Measurements from ENCODE around the gene SLC4A11.

SLC4A11 gene

GRCh38 chr20:3246682-3247081, 7.7 kb upstream of the SLC4A11 start:
- no peak for DNase-seq (ENCODE audit: low spot score)

DNA sequence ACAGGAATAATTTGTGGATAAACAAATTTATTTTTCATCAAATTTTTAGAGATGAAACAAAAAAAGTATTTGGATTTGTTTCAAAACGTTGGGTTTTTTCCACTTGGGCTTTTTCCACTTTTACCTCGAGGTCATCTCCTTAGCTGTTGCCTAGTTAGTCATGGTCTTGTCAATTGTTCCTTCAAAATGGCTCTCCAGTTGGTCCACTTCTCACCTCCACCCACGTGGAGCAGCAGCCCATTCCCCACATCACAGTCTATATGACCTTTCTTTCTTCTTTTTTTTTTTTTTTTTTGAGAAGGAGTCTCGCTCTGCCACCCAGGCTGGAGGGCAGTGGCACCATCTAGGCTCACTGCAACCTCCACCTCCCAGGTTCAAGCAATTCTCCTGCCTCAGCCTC, 6.7 kb upstream of the SLC4A11 start:
- no peak for DNase-seq (ENCODE audit: low spot score)

- no peak for DNase-seq (ENCODE audit: low spot score)
Measured at GRCh38 chr20:3245156-3245555, 6.2 kb upstream of the SLC4A11 start.

DNA sequence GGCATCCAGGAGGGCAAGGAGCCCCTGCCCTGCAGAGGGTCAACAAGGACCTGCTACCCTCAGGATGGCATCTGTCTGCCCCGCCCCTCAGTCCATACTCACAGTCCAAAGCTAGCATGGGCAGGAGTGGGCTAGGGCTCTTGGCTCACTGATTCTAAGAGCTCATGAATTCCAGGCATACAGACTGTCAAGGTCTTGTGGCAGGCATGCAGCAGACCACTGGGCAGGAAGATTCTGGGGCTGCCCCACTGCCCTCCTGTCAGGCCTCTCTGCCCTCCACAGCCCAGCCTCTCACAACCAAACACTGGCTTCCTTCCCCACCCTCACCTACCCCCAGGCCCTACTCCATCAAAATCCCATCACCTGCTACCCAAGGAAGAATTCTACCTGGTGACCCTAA, 5.6 kb upstream of the SLC4A11 start:
- no peak for DNase-seq (ENCODE audit: low spot score)

GRCh38 chr20:3243718-3244358, 4.8 kb upstream of the SLC4A11 start:
- DNase-seq (ENCODE audit: low spot score), result no peak

DNA sequence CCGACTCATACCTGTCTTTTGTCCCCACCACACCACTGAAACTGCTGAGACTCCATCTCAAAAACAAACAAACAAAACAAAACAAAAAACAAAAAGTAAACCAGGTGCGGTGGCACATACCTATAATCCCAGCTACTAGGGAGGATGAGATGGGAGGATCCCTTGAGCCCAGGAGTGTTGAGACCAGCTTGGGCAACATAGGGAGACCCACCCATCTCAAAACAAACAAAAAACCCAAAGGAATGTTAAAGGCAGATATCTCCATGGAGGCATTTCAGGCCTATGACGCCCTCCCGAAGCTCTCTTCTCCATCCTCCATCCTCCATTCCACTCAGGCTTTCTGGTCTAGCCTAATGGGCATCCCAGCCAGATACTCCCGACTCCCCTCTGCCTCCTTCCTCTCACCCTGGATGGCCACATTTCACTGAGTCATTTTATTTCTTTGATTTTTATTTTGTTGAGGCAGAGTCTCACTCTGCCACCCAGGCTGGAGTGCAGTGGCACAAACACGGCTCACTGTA, 3.2 kb upstream of the SLC4A11 start:
- no peak for DNase-seq (ENCODE audit: low spot score)

GRCh38 chr20:3240776-3241363, 1.9 kb upstream of the SLC4A11 start:
- no peak for DNase-seq (ENCODE audit: low spot score)

DNA sequence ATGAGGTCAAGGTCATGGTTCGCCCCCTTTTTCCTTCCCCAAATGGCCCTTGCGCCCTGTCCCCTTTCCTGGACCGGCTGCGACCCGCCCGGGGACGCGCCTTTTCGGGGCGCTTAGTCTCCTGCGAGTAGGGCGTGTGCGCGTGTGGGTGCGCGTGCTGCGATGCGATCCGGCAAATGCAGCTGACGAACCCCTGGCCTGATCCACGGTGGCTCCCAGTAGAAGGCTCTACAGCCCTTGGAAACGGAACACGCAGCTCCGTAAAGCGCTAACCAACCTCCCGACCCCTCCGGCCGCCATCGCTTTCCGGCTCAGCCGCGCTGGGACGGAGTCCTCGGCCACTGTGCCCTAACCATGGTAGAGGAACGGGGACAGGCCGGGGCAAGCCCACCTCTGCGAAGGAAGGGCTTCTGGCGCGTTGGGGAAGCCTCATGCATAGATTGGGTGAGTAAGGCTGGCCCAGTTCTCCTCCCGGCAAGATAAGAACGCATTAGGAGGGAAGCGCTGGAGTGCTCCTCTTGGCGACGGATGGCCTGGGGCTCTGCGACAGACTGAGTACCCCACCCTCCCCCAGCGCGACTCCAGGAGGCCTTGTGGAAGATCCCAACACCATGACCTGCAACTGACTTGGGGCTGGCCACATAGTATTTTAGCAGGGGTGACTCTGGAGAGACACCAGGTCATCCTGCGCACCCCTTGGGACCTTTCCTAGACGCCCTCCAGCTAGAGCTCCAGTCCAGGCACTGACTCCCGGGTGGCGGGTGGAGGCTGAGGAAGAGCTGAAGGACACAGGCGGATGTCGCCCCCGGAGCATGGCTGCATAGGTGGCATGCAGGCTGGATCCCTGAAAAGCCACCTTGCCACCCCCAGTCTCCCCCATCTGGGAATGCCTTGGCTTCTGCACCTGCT, 1.1 kb upstream of the SLC4A11 start:
- DNase-seq (ENCODE audit: low spot score), result no peak

DNA sequence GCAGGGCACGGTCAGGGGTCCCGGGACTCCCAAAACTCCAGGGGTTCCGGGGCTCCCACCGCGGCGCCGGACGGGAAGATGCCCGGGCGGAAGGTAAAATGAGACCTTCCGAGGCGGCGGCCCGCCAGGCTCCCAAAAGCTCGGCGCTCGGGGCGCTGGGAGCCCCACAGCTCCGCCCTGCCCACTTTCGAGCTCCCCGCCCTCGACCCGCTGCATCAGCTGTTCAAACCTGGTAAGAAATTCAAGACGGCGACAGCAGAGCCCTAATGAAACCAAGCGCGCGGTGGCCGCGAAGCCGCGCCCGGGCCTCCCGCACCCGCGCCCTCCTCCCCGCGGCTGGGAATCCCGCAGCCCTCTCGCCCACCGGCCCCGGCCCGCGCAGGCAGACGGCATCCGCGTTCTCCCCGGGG, 369 bp downstream of the SLC4A11 start:
- DNase-seq (ENCODE audit: low spot score), result no peak

DNA sequence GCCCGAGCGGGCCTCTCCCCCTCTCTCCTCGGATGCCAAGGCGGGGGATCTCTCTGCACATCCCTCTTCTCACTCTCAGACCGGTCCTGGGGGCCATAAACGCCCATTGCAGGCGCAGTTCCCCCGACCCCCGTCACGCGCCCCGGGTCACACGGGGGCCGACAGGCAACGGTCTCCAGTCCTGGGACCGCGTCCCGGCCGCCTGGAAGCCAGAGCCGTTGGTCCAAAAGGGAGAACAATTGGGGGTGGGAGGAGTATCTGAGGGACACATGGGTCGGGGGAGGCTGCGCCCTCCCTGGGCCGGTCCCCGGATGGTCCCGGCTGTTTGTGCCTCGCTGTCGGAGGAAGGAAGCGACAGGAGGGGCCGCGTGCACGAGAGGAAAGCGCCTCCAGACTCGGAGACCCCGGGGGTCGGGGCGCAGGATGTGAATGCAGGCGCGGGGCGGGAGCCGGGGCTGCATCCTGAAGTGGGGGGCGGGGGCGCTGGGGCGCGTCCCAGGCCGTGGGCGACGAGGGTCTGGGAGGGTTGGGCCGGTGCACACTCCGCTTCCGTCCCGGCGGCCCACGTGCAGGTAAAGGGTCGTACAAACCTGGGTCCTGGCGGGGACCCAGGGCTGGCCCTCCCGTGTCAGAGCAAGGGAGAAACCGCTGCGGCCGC, 903 bp downstream of the SLC4A11 start:
- DNase-seq (ENCODE audit: low spot score), result no peak

DNA sequence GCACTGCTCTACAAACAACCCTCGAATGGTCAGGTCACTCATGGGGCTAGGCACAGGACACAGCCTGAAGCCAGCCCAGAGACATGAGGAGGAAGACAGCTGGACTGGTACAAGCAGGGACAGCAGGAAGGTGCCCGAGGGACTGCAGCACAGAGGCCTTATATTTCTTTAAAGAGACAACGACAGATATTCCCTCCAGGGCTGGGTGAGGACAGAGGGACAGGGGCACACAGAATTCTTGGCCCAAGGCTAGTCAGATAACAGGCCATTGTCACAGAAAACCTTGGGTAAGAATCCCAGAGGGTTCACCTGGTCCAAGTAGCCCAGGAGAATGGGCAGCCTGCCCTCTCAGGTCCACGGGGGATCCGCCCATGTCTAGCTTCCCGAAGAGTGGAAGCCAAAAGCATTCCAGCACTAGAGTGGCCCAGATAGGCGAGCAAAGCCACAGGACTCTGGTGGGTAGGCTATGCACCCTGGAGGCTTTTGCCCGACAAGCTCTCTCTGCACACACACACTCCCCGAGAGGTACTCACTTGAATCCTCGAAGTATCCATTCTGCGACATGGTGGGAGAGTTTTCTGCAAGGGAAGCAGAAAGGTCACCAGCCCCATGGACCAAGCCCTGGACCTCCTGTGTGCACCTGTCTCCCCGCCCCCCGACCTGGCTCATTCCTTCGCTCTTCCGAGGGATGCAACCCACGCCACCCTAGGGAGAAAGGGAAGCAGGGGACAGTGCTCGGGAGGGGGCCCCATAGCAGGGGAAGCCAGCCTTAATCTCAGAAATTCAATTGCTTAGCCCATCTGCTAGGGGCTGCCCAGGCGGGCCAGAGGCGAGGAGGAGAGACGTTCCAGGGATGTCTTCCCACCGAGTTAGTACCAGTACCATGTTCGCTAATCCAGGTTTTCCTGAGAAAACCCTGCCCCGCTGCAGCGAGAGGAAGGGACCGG, 1.7 kb downstream of the SLC4A11 start:
- DNase-seq (ENCODE audit: low spot score), result no peak

- DNase-seq (ENCODE audit: low spot score), result peak; percentile 84
Measured at GRCh38 chr20:3235666-3236324, 3.2 kb downstream of the SLC4A11 start.

- no peak for DNase-seq (ENCODE audit: low spot score)
Measured at GRCh38 chr20:3233991-3234498, 4.9 kb downstream of the SLC4A11 start.

GRCh38 chr20:3233131-3233990, 5.6 kb downstream of the SLC4A11 start:
- DNase-seq (ENCODE audit: low spot score), result no peak

- DNase-seq (ENCODE audit: low spot score), result no peak
Measured at GRCh38 chr20:3231889-3232588, 7.0 kb downstream of the SLC4A11 start.

DNA sequence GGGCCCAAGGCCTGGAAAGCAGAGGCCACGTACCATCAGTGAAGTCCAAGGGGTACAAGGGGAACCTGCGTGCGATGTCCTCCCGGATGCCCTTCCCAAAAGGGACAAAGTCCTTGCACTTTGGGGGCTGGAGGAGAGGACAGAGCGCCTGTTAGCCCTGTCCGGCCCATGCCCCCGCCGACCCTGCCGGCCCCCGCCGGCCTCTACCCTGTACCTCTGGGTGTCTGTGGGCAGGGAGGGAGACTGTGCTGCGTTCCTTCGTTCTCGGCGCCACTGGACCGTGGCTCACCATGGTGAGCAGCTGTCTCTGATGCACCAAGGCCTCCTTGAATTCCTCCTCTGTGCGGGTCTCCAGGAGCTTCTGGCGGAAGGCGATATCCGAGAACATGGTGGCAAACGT, 7.9 kb downstream of the SLC4A11 start:
- DNase-seq (ENCODE audit: low spot score), result no peak

GRCh38 chr20:3229798-3230197, 9.2 kb downstream of the SLC4A11 start:
- no peak for DNase-seq (ENCODE audit: low spot score)

GRCh38 chr20:3229158-3229557, 9.8 kb downstream of the SLC4A11 start:
- no peak for DNase-seq (ENCODE audit: low spot score)

DNA sequence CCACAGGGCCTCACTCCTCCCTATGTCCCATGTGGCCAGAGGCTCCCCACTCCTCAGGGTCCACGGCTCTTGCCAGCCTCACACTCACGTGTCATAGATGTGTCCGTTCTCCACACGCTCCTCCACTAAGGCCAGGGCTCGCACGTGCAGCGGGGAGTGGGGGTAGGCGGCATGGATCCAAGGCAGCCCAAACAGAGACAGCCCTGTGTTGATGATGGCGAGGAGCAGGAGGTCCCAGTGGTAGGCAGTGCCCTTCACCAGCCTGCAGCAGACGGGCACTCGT, 10.3 kb downstream of the SLC4A11 start:
- DNase-seq (ENCODE audit: low spot score), result no peak

Data from kidney tubule cell (primary cell).